IMR-90 (cell line): ENCODE results near the gene COL4A3. TPM values are rescaled to one million over a fixed set of nuclear protein-coding genes. Genes with fewer than 3 reads are reported as not detected.
A peak's percentile ranks its signal among the peaks of the same experiment; 100 is the strongest.

Experiments used
- ATAC-seq: fragments of 200-7000 bp; cut with Tn5 transposase; 2 replicates; pipeline ENCODE4 v1.9.1; 2020; ENCODE audit warnings: low read depth, mild to moderate bottlenecking, moderate library complexity
- BruUV-seq: library from RNA; stranded (reverse); fragments of 400-500 nt; replicated peaks from 2 replicates; lab custom pipeline; 2021; lab: Mats Ljungman, UMichigan
- CTCF ChIA-PET: fragments of 300-600 bp; formaldehyde crosslinking; extraction: SDS; loops from one replicate; lab custom pipeline; 2021; ENCODE audit warnings: antibody characterized with exemption; lab: Yijun Ruan, JAX
- POLR2A ChIA-PET: fragments of 300-600 bp; sonication (Branson Sonifier 250); formaldehyde crosslinking; loops from one replicate; lab custom pipeline; 2022; ENCODE audit warnings: antibody characterized with exemption; ENCODE audit not compliant: unreplicated experiment; lab: Charles Lee
- DNase-seq: peaks from one replicate; pipeline ENCODE4 v3.0.0; 2013
- H2AFZ ChIP-seq: replicated peaks from 2 replicates; pipeline ENCODE3; 2013; ENCODE audit warnings: low read length, mild to moderate bottlenecking; ENCODE audit not compliant: poor library complexity
- H2AK5ac ChIP-seq: 2 replicates; pipeline ENCODE4 v1.6.1; 2013; ENCODE audit warnings: low read depth, low read length, inconsistent platforms
- H2AK9ac ChIP-seq: replicated peaks from 2 replicates; pipeline ENCODE3; 2013; ENCODE audit warnings: mild to moderate bottlenecking, low read depth, low read length, moderate library complexity; ENCODE audit not compliant: poor library complexity
- H2BK120ac ChIP-seq: 2 replicates; pipeline ENCODE4 v1.6.1; 2013; ENCODE audit warnings: low read depth, low read length, inconsistent platforms
- H2BK15ac ChIP-seq: 3 replicates; pipeline ENCODE4 v1.6.1; 2013; ENCODE audit warnings: low read depth, low read length, inconsistent platforms
- H2BK20ac ChIP-seq: 2 replicates; pipeline ENCODE4 v1.6.1; 2013; ENCODE audit warnings: low read depth, mild to moderate bottlenecking, inconsistent platforms, low read length, moderate library complexity
- H2BK5ac ChIP-seq: 2 replicates; pipeline ENCODE4 v1.6.1; 2013; ENCODE audit warnings: mild to moderate bottlenecking, low read depth, low read length, inconsistent platforms; ENCODE audit not compliant: poor library complexity, severe bottlenecking
- H3K14ac ChIP-seq: replicated peaks from 2 replicates; pipeline ENCODE4 v1.6.1; 2013; ENCODE audit warnings: low read depth, low read length, inconsistent platforms
- H3K18ac ChIP-seq: 2 replicates; pipeline ENCODE4 v1.6.1; 2013; ENCODE audit warnings: low read depth, low read length, control low read depth
- H3K23ac ChIP-seq: 2 replicates; pipeline ENCODE4 v1.6.1; 2013; ENCODE audit warnings: low read depth, low read length, inconsistent platforms
- H3K27ac ChIP-seq: 2 replicates; pipeline ENCODE4 v1.5.1; 2013; ENCODE audit warnings: mild to moderate bottlenecking, control low read depth, low read length; ENCODE audit not compliant: insufficient read depth
- H3K27me3 ChIP-seq: 2 replicates; pipeline ENCODE4 v1.6.1; 2013; ENCODE audit warnings: low read length; ENCODE audit not compliant: control insufficient read depth, insufficient read depth
- H3K36me3 ChIP-seq: 2 replicates; pipeline ENCODE4 v1.6.1; 2013; ENCODE audit warnings: low read length, mixed read lengths; ENCODE audit not compliant: control insufficient read depth, insufficient read depth
- H3K4ac ChIP-seq: 2 replicates; pipeline ENCODE4 v1.6.1; 2013; ENCODE audit warnings: low read depth, low read length, inconsistent platforms
- H3K4me1 ChIP-seq: 2 replicates; pipeline ENCODE4 v1.6.1; 2013; ENCODE audit warnings: low read length, mixed read lengths; ENCODE audit not compliant: control insufficient read depth, insufficient read depth
- H3K4me2 ChIP-seq: 2 replicates; pipeline ENCODE4 v1.6.1; 2013; ENCODE audit warnings: low read depth, mild to moderate bottlenecking, control low read depth, low read length, moderate library complexity
- H3K4me3 ChIP-seq: 2 replicates; pipeline ENCODE4 v1.5.1; 2013; ENCODE audit warnings: low read depth, mild to moderate bottlenecking, control low read depth, low read length, moderate library complexity; ENCODE audit not compliant: insufficient read depth
- H3K56ac ChIP-seq: 2 replicates; pipeline ENCODE4 v1.6.1; 2013; ENCODE audit warnings: low read length, inconsistent platforms; ENCODE audit not compliant: insufficient read depth; ENCODE audit errors: extremely low read depth
- H3K79me1 ChIP-seq, 2 experiments: 2 replicates each; pipeline ENCODE4 v1.6.1; 2013; ENCODE audit warnings: low read length in 2 of 2, inconsistent platforms in 1 of 2, low read depth in 1 of 2
- H3K9ac ChIP-seq: 2 replicates; pipeline ENCODE4 v1.6.1; 2013; ENCODE audit warnings: low read depth, low read length, control low read depth
- H3K9me1 ChIP-seq: 2 replicates; pipeline ENCODE4 v1.6.1; 2013; ENCODE audit warnings: low read length, inconsistent platforms; ENCODE audit not compliant: insufficient read depth
- H3K9me3 ChIP-seq: 2 replicates; pipeline ENCODE4 v1.6.1; 2013; ENCODE audit warnings: low read length; ENCODE audit not compliant: control insufficient read depth, insufficient read depth
- H4K20me1 ChIP-seq: 2 replicates; pipeline ENCODE4 v1.6.1; 2013; ENCODE audit warnings: low read length, inconsistent platforms; ENCODE audit not compliant: insufficient read depth
- H4K5ac ChIP-seq: 2 replicates; pipeline ENCODE4 v1.6.1; 2013; ENCODE audit warnings: mild to moderate bottlenecking, low read depth, low read length, control low read depth
- H4K8ac ChIP-seq, 2 experiments: 2 replicates each; pipeline ENCODE4 v1.6.1; 2013; ENCODE audit warnings: low read depth in 2 of 2, low read length in 2 of 2, control low read depth in 1 of 2, inconsistent platforms in 1 of 2
- H4K91ac ChIP-seq: 2 replicates; pipeline ENCODE4 v1.6.1; 2013; ENCODE audit warnings: low read depth, low read length, inconsistent platforms; ENCODE audit not compliant: insufficient read depth
- BHLHE40 ChIP-seq: fragments of 150-350 bp; IDR thresholded peaks from 2 replicates; pipeline ENCODE4 v1.6.1; 2016; ENCODE audit warnings: mild to moderate bottlenecking, low read depth, low read length
- CEBPB ChIP-seq: IDR thresholded peaks from 2 replicates; pipeline ENCODE4 v1.6.1; 2012; ENCODE audit warnings: low read depth, low read length, improper control_type of control experiment
- CHD1 ChIP-seq: IDR thresholded peaks from 2 replicates; pipeline ENCODE4 v1.6.1; 2012; ENCODE audit warnings: low read depth, low read length, improper control_type of control experiment
- FOS ChIP-seq: fragments of 150-350 bp; IDR thresholded peaks from 2 replicates; pipeline ENCODE4 v1.6.1; 2016; ENCODE audit warnings: low read depth, low read length
- MAFK ChIP-seq: IDR thresholded peaks from 2 replicates; pipeline ENCODE4 v1.6.1; 2012; ENCODE audit warnings: low read depth, low read length, improper control_type of control experiment
- MAZ ChIP-seq: IDR thresholded peaks from 2 replicates; pipeline ENCODE4 v1.6.1; 2012; ENCODE audit warnings: low read depth, mild to moderate bottlenecking, low read length, improper control_type of control experiment, moderate library complexity, borderline replicate concordance
- MXI1 ChIP-seq: IDR thresholded peaks from 2 replicates; pipeline ENCODE4 v1.6.1; 2012; ENCODE audit warnings: low read depth, mild to moderate bottlenecking, low read length, moderate library complexity, borderline replicate concordance
- NFE2L2 ChIP-seq: fragments of 150-350 bp; IDR thresholded peaks from 2 replicates; pipeline ENCODE4 v1.6.1; 2016; ENCODE audit warnings: low read depth, mild to moderate bottlenecking, low read length
- POLR2A ChIP-seq: IDR thresholded peaks from 2 replicates; pipeline ENCODE4 v1.6.1; 2012; ENCODE audit warnings: mild to moderate bottlenecking, low read depth, low read length
- RAD21 ChIP-seq: IDR thresholded peaks from 2 replicates; pipeline ENCODE4 v1.6.1; 2012; ENCODE audit warnings: low read length, improper control_type of control experiment
- RCOR1 ChIP-seq: IDR thresholded peaks from 2 replicates; pipeline ENCODE4 v1.6.1; 2012; ENCODE audit warnings: mild to moderate bottlenecking, low read length, improper control_type of control experiment; ENCODE audit not compliant: insufficient replicate concordance
- RFX5 ChIP-seq: IDR thresholded peaks from 2 replicates; pipeline ENCODE4 v1.8.0; 2012; ENCODE audit warnings: low read depth, mild to moderate bottlenecking, low read length, moderate library complexity
- SMC3 ChIP-seq: fragments of 150-350 bp; IDR thresholded peaks from 2 replicates; pipeline ENCODE4 v1.6.1; 2016; ENCODE audit warnings: low read depth, mild to moderate bottlenecking, antibody characterized with exemption, low read length, moderate library complexity
- WGBS, 2 experiments: methylation state at CpG; one replicate each; pipeline versions ENCODE4 v1.1.5 to v1.1.7; 2013; ENCODE audit warnings: missing lambda C conversion rate in 2 of 2; ENCODE audit not compliant: insufficient read length in 1 of 2; ENCODE audit errors: extremely low coverage in 2 of 2; 5-methylcytosine and 5-hydroxymethylcytosine counted together
- dilution Hi-C: fragments of 300-500 bp; cut with HindIII; formaldehyde crosslinking; loops from one replicate; pipeline ENCODE4 v1.14.3; 2018; ENCODE audit warnings: low sequenced_read_pairs; ENCODE audit not compliant: unreplicated experiment
- in situ Hi-C: fragments of 300-500 bp; cut with MboI; formaldehyde crosslinking; loops from 3 replicates; pipeline ENCODE4 v1.14.3; 2019; ENCODE audit warnings: low sequenced_read_pairs, inconsistent platforms, mixed read lengths
- intact Hi-C: fragments of 100-400 bp; cut with micrococcal nuclease; formaldehyde crosslinking; loops from 2 replicates; pipeline ENCODE4 v1.10.0; 2022
- polyA plus RNA-seq, 3 experiments: library from polyadenylated mRNA; depleted of rRNA; stranded (reverse); fragments of >200 nt; gene quantifications; 2 replicates each; pipeline ENCODE4 v1.2.3, GENCODE V29; 2012; ENCODE audit warnings: low replicate concordance in 1 of 3
- total RNA-seq: library from RNA; depleted of rRNA; stranded (reverse); fragments of >200 nt; gene quantifications from 2 replicates; pipeline ENCODE4 v1.2.3, GENCODE V29; 2012
- TF ChIP-seq, protein P1 (sequence below): fragments of 150-350 bp; IDR thresholded peaks from 2 replicates; pipeline ENCODE4 v1.6.1; 2017; ENCODE audit warnings: mild to moderate bottlenecking, antibody characterized with exemption, low read length, low read depth
- TF ChIP-seq, protein P2 (sequence below): conservative IDR thresholded peaks from 2 replicates; pipeline ENCODE4 v1.5.1; 2012; ENCODE audit warnings: mild to moderate bottlenecking, low read depth, low read length, improper control_type of control experiment
- TF ChIP-seq, protein P3 (sequence below): fragments of 150-350 bp; IDR thresholded peaks from 2 replicates; pipeline ENCODE4 v1.6.1; 2016; ENCODE audit warnings: low read depth, mild to moderate bottlenecking, low read length, moderate library complexity, borderline replicate concordance

Gene COL4A3
- total and polyA plus RNA-seq, 2 of the 4 experiments (the other 2 are of a cell fraction): not detected

DNA sequence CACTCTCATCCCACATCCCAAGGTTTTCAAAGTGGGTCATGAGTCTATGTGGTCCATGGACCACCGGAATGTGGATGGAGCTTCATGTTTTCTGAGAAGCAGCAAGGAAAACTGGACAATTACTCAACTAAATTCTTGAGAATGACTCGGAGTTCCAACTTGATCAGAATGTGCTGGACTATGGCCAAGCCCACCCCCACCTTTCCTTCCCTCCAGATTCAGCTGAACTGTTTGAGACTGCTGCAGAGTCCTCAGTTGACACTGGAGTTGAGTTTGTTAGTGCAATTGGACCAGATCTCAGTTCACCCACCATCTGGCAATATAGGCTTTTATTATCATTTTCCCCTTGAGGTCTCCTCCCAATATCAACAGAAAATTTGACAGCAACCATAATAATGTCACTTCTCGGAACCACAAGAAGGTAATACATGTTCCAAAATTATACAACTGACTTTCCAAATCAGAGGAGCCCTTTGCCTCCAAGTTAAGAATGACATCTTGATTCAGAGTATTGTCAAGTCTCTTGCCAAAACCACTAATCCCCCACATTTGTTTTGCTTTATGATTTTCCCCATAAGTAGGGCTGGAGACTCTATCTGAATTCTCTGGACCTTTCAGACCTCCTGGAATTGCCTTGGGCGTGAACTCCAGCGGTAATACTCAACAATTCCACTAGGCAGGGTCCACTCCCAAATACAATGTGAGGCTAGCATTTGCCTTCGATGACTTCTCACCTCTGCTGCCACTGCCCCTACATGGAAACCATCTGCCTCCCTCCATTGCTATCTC, 9.2 kb upstream of the COL4A3 start:
- Histone ChIP-seq H3K27me3 (peaks cover 2% of the 10 kb centered on the region), H3K4ac (no peak overlapping the region), H2BK120ac (no peak overlapping the region), H3K9me1 (no peaks in the 10 kb centered on the region), H2BK5ac (no peak overlapping the region), H2AK9ac (no peak overlapping the region), H2BK20ac (no peak overlapping the region), H2AFZ (no peak overlapping the region), H3K4me2 (no peak overlapping the region), H4K8ac (no peak overlapping the region), H3K4me3 (no peak overlapping the region), H3K9ac (no peak overlapping the region), H3K23ac (no peak overlapping the region), H4K91ac (no peak overlapping the region), H3K4me1 (no peaks in the 10 kb centered on the region), H2AK5ac (no peak overlapping the region), H3K14ac (no peak overlapping the region), H3K56ac (no peak overlapping the region), H3K18ac (no peak overlapping the region), H3K79me1 (no peaks in the 10 kb centered on the region), H4K5ac (no peak overlapping the region), H2BK15ac (no peak overlapping the region), H4K20me1 (no peaks in the 10 kb centered on the region), H3K27ac (no peak overlapping the region), H3K36me3 (no peaks in the 10 kb centered on the region), H3K9me3 (no peaks in the 10 kb centered on the region)
- TF ChIP-seq, protein P1, sequence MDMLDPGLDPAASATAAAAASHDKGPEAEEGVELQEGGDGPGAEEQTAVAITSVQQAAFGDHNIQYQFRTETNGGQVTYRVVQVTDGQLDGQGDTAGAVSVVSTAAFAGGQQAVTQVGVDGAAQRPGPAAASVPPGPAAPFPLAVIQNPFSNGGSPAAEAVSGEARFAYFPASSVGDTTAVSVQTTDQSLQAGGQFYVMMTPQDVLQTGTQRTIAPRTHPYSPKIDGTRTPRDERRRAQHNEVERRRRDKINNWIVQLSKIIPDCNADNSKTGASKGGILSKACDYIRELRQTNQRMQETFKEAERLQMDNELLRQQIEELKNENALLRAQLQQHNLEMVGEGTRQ: no peak
- TF ChIP-seq MAZ (no peak), RCOR1 (no peak), MXI1 (no peak), CHD1 (no peak), FOS (no peak), RAD21 (no peak), POLR2A (no peak), MAFK (no peak), CEBPB (no peak), RFX5 (no peak), SMC3 (no peak), BHLHE40 (no peak), NFE2L2 (no peak)
- TF ChIP-seq, protein P2, sequence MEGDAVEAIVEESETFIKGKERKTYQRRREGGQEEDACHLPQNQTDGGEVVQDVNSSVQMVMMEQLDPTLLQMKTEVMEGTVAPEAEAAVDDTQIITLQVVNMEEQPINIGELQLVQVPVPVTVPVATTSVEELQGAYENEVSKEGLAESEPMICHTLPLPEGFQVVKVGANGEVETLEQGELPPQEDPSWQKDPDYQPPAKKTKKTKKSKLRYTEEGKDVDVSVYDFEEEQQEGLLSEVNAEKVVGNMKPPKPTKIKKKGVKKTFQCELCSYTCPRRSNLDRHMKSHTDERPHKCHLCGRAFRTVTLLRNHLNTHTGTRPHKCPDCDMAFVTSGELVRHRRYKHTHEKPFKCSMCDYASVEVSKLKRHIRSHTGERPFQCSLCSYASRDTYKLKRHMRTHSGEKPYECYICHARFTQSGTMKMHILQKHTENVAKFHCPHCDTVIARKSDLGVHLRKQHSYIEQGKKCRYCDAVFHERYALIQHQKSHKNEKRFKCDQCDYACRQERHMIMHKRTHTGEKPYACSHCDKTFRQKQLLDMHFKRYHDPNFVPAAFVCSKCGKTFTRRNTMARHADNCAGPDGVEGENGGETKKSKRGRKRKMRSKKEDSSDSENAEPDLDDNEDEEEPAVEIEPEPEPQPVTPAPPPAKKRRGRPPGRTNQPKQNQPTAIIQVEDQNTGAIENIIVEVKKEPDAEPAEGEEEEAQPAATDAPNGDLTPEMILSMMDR: no peak
- TF ChIP-seq, protein P3, sequence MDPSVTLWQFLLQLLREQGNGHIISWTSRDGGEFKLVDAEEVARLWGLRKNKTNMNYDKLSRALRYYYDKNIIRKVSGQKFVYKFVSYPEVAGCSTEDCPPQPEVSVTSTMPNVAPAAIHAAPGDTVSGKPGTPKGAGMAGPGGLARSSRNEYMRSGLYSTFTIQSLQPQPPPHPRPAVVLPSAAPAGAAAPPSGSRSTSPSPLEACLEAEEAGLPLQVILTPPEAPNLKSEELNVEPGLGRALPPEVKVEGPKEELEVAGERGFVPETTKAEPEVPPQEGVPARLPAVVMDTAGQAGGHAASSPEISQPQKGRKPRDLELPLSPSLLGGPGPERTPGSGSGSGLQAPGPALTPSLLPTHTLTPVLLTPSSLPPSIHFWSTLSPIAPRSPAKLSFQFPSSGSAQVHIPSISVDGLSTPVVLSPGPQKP: no peak
- BruUV-seq: no TSS peak
- ChIA-PET POLR2A (no interaction called here), CTCF (interaction anchor here (0.8 kb wide), 1 partner anchor 10 kb away, joined by 3 read pairs; no protein-coding TSS in a partner anchor)
- ATAC-seq (no peak), DNase-seq (peak; percentile 28)
- in situ Hi-C loops: no loop called here
- intact Hi-C loops: no loop called here
- dilution Hi-C loops: no loop called here
- WGBS, 2 experiments: no CpG with 5 or more reads among the region's 6 CpGs
